Mesothelial cell of epicardium (in vitro differentiated cells): Measurements from ENCODE around the gene UFD1. TPM values are rescaled to one million over a fixed set of nuclear protein-coding genes. Genes with fewer than 3 reads are reported as not detected.

ENCODE experiments used
- DNase-seq, 2 experiments: peaks; one replicate each; pipeline ENCODE4 v3.0.0; 2021; ENCODE audit warnings: low spot score in 2 of 2; ENCODE audit not compliant: unreplicated experiment in 2 of 2
- H3K27ac Mint-ChIP-seq: 2 replicates; pipeline ENCODE4 v1.8.0; 2021; ENCODE audit warnings: mixed read lengths
- H3K27me3 Mint-ChIP-seq: 2 replicates; pipeline ENCODE4 v1.8.0; 2021; ENCODE audit warnings: low read depth, mixed read lengths
- H3K36me3 Mint-ChIP-seq: 2 replicates; pipeline ENCODE4 v1.8.0; 2021; ENCODE audit warnings: mixed read lengths
- H3K4me1 Mint-ChIP-seq: 2 replicates; pipeline ENCODE4 v1.8.0; 2021; ENCODE audit warnings: mixed read lengths
- H3K4me3 Mint-ChIP-seq: 2 replicates; pipeline ENCODE4 v1.8.0; 2021; ENCODE audit warnings: mild to moderate bottlenecking, moderate library complexity, mixed read lengths
- H3K9me3 Mint-ChIP-seq: 2 replicates; pipeline ENCODE4 v1.8.0; 2021; ENCODE audit warnings: mixed read lengths
- total RNA-seq: library from RNA; stranded (reverse); gene quantifications from 3 replicates; pipeline ENCODE4 v1.2.1, GENCODE V29; 2021
- TF ChIP-seq, protein P1 (sequence below): fragments of 200-600 bp; sonication (generic); IDR thresholded peaks from one replicate; pipeline ENCODE4 v1.5.0; 2021; ENCODE audit warnings: antibody characterized with exemption; ENCODE audit not compliant: unreplicated experiment

UFD1 gene
- total RNA-seq, 1 donor from 2014 or later, result 38.8 TPM

DNA sequence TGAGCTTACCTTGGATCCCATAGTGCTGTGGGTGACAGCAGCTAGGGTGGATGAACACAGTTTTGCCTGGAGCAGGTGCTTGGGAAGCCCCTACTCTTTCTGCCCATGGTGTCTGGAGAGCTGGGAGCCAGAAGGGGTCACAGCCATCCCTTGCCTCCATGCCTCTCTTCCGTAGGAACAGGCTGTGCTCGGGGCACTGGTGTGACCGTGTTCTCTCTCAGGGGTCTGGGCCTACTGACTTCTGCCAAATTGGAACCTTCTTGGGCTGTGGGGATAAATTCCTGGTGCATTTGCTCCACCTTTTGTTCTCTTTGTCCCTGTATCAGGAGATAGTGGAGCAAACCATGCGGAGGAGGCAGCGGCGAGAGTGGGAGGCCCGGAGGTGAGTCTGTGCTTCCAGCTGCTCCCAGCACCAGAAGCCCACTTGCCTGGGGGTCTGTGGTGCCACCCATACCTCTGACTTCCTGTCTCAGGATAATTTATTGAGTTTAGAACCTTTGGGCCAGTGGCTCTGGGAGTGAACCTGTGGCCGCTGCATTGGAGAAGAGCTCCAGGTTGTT lies 15.1 kb upstream of the UFD1 start:
- peaks cover 1% of the 10 kb centered on the region for H3K4me1 Mint-ChIP-seq
- H3K36me3 Mint-ChIP-seq, result peaks cover 9% of the 10 kb centered on the region
- no peak for DNase-seq
- no peak overlapping the region for H3K4me3 Mint-ChIP-seq
- TF ChIP-seq, protein P1, sequence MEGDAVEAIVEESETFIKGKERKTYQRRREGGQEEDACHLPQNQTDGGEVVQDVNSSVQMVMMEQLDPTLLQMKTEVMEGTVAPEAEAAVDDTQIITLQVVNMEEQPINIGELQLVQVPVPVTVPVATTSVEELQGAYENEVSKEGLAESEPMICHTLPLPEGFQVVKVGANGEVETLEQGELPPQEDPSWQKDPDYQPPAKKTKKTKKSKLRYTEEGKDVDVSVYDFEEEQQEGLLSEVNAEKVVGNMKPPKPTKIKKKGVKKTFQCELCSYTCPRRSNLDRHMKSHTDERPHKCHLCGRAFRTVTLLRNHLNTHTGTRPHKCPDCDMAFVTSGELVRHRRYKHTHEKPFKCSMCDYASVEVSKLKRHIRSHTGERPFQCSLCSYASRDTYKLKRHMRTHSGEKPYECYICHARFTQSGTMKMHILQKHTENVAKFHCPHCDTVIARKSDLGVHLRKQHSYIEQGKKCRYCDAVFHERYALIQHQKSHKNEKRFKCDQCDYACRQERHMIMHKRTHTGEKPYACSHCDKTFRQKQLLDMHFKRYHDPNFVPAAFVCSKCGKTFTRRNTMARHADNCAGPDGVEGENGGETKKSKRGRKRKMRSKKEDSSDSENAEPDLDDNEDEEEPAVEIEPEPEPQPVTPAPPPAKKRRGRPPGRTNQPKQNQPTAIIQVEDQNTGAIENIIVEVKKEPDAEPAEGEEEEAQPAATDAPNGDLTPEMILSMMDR, result no peak
- no peaks in the 10 kb centered on the region for H3K27me3 Mint-ChIP-seq
- no peak overlapping the region for H3K27ac Mint-ChIP-seq
- H3K9me3 Mint-ChIP-seq, result no peaks in the 10 kb centered on the region

DNA sequence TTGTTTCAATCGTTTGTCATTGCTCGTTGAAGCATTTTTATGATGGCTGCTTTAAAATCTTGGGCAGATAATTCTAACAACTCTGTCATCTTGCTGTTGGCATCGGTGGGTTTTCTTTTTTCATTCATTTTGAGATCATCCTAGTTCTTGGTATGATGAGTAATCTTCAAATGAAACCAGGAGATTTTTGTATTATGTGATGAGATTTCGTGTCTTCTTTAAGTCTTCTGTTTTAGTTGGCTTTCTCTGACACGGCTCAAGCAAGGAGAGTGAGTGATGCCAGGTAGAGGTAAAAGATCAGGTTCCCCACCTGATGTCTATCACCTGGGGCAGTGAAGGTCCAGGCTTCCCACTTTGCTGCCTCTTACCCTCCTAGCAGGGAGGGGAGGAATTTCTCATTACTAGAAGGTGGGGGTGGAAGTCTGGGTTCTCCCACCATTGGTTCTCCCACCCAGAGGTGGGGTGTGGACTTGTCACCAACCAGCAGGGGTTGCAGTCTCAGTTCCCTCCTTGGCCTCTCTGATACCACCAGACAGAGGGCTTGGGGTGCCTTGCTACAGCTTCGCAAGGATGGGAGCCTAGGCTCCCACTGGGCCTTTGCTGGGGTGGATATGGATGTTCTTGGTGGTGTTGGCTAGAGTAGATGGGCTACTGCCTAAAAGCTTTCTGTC lies 13.6 kb upstream of the UFD1 start:
- Mint-ChIP-seq H3K4me1 (peaks cover 1% of the 10 kb centered on the region), H3K4me3 (no peak overlapping the region), H3K36me3 (peaks cover 9% of the 10 kb centered on the region), H3K9me3 (no peaks in the 10 kb centered on the region), H3K27ac (no peak overlapping the region), H3K27me3 (no peaks in the 10 kb centered on the region)
- TF ChIP-seq, protein P1, result no peak
- no peak for DNase-seq

- Mint-ChIP-seq H3K27ac (no peak overlapping the region), H3K4me1 (no peaks in the 10 kb centered on the region), H3K27me3 (no peaks in the 10 kb centered on the region), H3K9me3 (no peaks in the 10 kb centered on the region), H3K4me3 (no peak overlapping the region), H3K36me3 (peaks cover 3% of the 10 kb centered on the region)
- TF ChIP-seq, protein P1, result no peak
- DNase-seq, result no peak
These were observed 11.7 kb upstream of the UFD1 start for GRCh38 chr22:19490628-19491230.

DNA sequence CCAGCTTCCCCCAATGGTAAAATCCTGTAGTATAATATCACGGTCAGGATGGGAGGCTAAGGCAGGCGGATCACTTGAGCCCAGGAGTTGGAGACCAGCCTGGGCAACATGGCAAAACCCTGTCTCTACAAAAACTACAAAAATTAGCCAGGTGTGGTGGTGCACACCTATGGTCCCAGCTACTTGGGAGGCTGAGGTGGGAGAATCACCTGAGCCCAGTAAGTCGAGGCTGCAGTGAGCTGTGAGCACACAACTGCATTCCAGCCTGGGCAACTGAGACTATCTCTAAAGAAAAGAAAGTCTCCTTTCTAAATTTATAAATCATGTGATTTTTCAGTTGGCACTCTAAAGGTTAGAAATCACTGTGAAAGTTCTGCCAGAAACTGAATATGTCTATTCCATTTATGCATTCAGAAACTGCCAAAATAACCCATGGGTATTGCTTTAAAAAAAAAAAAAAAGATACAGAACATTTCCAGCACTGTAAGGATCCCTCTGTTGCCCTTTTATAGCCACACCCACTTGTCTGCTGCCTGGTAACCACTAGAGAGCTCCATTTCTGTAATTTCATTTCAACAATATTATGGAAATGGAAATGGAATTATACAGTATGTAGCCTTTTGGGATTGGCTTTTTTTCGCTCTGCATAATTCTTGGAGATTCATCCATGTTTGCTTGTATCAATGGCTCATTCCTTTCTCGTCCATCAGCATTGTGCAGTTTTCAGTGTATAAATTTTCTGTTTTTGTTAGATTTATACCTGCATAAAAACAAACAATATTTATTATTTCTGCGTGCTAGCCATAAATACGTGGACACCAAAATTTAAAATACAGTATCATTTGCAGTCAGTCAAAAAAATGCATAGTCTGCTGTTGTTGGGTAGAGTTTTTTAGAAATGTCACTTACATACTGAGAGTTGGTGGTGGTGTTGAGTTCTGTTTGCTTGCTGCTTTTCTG lies 10.2 kb upstream of the UFD1 start:
- TF ChIP-seq, protein P1, result no peak
- Mint-ChIP-seq H3K36me3 (peaks cover 2% of the 10 kb centered on the region), H3K4me3 (no peak overlapping the region), H3K9me3 (no peaks in the 10 kb centered on the region), H3K27me3 (no peaks in the 10 kb centered on the region), H3K4me1 (no peaks in the 10 kb centered on the region), H3K27ac (no peak overlapping the region)
- no peak for DNase-seq

- Mint-ChIP-seq H3K4me1 (no peaks in the 10 kb centered on the region), H3K36me3 (peaks cover 2% of the 10 kb centered on the region), H3K27ac (no peak overlapping the region), H3K4me3 (no peak overlapping the region), H3K27me3 (no peaks in the 10 kb centered on the region), H3K9me3 (no peaks in the 10 kb centered on the region)
- DNase-seq, result no peak
- TF ChIP-seq, protein P1, result no peak
These were observed 9.3 kb upstream of the UFD1 start for GRCh38 chr22:19488285-19488684.
